OCI-M2 (cell line): ENCODE results near the gene SRRM1.
"Not testable (repeated sequence)": the region's sequence is repeated elsewhere in the genome, so short reads cannot be mapped to it uniquely, and the experiment has no call there.

Experiments used
- DNase-seq: peaks from one replicate; lab custom pipeline; 2025; ENCODE audit not compliant: unreplicated experiment; lab: John Stamatoyannopoulos, UW

SRRM1 gene

GRCh38 chr1:24692351-24692980, 49.4 kb downstream of the SRRM1 start:
- DNase-seq, result no peak

- no peak for DNase-seq
Observed at GRCh38 chr1:24693827-24694379, 50.8 kb downstream of the SRRM1 start.

GRCh38 chr1:24694380-24694843, 51.3 kb downstream of the SRRM1 start:
- DNase-seq, result no peak

GRCh38 chr1:24695202-24695974, 52.3 kb downstream of the SRRM1 start:
- no peak for DNase-seq

GRCh38 chr1:24696041-24696755, 53.1 kb downstream of the SRRM1 start:
- DNase-seq, result no peak

- DNase-seq, result no peak
Observed at GRCh38 chr1:24696756-24697330, 53.7 kb downstream of the SRRM1 start.

- DNase-seq, result not testable (repeated sequence)
Observed at GRCh38 chr1:24697453-24698001, 54.4 kb downstream of the SRRM1 start.

- DNase-seq, result not testable (repeated sequence)
Observed at GRCh38 chr1:24698326-24698725, 55.2 kb downstream of the SRRM1 start.

GRCh38 chr1:24699628-24700027, 56.5 kb downstream of the SRRM1 start:
- no peak for DNase-seq

GRCh38 chr1:24702511-24703293, 59.6 kb downstream of the SRRM1 start:
- DNase-seq, result no peak

- no peak for DNase-seq
Observed at GRCh38 chr1:24704411-24705259, 61.5 kb downstream of the SRRM1 start.

- DNase-seq, result no peak
Observed at GRCh38 chr1:24705260-24706073, 62.4 kb downstream of the SRRM1 start.

- not testable (repeated sequence) for DNase-seq
Observed at GRCh38 chr1:24706074-24706389, 62.9 kb downstream of the SRRM1 start.

GRCh38 chr1:24707687-24708086, 64.6 kb downstream of the SRRM1 start:
- no peak for DNase-seq

GRCh38 chr1:24708938-24709337, 65.8 kb downstream of the SRRM1 start:
- no peak for DNase-seq

- DNase-seq, result no peak
Observed at GRCh38 chr1:24709791-24710441, 66.8 kb downstream of the SRRM1 start.

GRCh38 chr1:24711329-24711728, 68.2 kb downstream of the SRRM1 start:
- no peak for DNase-seq

- DNase-seq, result no peak
Observed at GRCh38 chr1:24713176-24713575, 70.1 kb downstream of the SRRM1 start.
